NK-92 treated with Interleukin-12 subunit alpha and Interleukin-12 subunit beta, amount 100 ng/mL, for 24 hours (cell line): ENCODE results near the gene XRCC6.
A peak's percentile ranks its signal among the peaks of the same experiment; 100 is the strongest.
"Not testable (repeated sequence)": the region's sequence is repeated elsewhere in the genome, so short reads cannot be mapped to it uniquely, and the experiment has no call there.

Experiments used
- DNase-seq: peaks from one replicate; lab custom pipeline; 2025; lab: John Stamatoyannopoulos, UW

XRCC6 gene

DNA sequence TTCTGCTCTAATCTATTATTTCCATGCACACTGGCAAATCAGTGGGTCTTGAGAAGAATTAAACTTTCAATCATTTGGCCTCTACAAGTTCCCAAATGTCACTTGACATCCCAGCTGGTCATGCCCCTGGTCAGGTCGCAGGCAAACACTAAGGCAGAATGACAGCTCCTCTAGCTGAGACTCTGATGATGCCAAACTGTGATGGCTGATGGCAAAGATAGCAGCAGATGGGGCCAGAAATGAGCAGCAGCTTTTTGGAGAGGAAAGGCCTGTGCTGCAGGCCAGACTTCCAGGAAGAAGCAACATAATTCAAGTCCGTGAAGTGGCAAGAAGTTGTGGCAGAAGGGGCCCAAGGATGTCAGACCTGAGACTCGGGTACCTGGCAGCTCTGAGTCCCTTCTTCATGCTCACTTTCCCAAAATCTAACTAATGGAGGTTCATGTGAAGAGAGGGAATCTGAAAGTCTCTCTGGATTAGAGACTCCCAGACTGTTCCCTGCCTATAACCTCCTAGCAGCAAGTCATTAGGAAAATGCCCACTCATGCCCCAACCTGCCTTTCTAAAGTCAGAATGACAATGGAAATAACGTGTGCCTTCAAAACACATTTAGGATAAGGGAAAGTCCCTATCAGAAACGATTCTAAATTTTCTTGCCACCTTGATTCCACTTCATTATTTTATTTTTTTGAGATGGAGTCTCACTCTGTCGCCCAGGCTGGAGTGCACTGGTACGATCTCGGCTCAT, 22.0 kb upstream of the XRCC6 start:
- no peak for DNase-seq

DNA sequence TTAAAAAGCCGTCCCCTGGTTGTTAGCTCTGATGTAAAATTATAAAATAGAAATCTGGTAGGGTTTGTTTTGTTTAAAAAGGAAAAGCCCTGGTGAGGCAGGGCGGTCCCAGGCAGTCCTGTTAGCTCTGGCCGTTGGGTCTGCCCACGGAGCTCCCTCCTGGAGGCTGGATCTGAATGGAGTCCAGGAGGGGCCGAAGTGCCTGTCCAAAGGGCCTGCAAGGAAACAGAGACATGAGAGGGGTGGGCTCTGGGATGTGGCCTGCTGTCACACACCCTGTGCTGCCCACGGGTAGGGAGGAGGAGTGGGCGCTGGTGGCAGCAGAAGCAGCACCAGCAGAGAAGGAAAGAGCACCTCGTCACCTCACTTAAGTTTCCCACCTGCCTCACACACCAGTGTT, 20.1 kb upstream of the XRCC6 start:
- no peak for DNase-seq

DNA sequence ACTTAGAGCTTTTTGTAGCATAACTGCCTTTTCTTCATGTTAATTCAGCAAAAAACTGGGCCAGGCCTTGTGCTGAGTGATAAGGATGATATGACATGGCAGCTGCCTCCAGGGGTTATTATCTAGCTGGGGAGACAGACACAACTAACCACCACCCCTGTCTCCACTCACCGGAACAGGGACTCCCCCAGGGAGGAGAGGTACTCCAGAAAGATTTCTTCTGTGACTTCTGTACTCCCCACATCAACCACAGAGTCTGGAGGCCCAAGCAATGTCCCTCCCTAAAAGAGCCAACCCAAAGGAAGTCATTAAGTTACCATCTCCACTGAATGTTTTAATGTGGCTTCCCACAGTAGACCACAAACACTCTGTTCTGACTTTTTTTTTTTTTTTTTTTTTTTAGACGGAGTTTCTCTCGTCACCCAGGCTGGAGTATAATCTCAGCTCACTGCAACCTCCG, 17.2 kb upstream of the XRCC6 start:
- no peak for DNase-seq

DNA sequence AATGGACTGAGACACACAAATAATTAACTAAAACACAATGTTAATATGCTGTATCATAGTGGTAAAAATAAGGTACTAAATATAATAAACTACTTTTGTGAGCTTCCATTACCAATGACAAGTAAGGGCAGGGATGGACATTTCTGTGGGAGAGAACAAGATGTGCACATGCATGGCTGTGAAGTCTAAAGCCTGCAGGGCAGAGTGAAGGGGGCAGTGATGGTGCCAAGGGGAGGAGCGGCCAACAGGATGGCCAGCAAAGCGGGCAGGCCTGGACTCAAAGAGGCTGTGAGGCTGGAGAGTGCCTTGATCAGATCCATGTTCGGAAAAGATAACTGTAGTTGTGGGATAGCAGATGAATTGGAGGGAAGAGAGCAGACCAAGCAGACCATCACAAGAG, 12.7 kb upstream of the XRCC6 start:
- DNase-seq: no peak

DNA sequence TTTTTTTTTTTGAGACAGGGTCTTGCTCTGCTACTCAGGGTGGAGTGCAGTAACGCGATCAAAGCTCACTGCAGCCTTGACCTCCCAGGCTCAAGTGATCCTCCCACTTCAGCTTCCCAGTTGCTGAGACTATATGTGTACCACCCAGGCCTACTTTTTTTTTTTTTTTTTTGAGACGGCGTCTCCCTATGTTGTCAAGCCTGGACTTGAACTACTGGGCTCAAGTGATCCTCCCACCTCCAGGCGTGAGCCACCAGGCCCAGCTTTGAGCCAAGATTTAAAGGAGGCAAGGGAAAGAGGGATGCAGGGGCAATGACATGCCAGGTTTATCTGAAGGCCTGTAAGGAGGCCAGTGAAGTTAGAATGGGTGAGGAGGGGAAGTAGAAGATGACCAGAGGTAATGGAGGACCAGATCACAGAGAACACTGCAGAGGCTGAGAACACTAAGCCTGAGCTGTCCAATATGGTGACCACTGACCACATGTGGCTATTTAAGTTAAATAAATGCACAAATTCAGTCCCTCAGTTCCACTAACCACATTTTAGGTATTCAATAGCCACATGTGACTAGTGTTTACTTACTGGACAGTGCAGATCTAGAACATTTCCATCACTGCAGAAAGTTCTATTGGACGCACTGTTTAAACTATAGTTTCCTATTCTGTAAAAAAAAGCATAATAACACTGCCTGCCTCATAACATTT, 8.3 kb upstream of the XRCC6 start:
- DNase-seq: no peak

DNA sequence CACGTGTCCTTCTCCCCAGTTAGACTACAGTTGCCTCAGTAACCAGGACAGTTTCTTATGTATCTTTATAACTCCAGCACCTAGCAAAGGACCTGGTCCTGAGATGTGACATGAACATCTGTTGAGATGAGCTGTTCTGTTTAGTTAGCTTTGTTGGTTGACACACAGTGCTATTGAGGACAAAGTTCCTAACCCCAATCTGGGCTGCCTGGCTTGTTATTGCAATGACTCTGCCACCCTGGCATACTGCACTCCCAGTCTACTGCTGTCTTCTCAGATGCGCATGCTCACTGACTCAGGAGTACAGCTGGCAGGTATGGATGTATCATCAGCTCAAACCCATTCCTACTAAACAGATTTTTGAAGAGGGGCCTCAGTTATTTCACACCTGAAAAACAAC, 7.6 kb upstream of the XRCC6 start:
- DNase-seq: no peak

DNA sequence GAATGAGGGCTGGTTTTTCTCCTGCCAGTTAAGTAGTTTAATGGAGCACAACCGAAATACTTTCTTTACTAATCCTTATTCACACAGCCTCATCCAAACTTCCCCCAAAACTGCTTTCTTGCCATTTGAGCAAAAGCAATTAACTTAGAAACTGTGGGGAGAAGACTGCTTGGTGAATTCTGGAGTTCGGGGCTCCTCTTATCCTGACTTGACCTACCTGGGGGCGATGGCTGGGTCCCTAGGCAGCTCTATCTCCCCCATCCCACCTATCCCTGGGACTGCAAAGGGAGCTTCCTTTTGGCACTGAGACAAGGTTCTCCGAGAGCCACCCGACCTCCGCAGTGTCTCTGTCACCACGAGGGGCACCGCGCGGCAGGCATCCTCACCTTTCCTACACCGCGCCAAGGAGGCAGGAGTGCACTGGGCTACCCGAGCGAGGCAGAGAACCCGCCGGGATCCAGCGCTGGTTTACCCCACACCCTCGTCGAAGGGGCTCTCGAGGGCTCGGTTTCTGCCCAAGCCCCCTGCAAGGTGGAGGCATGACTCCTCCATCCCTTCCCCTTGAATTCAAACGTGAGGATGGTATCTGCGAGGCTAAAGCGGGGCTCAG, 1.0 kb upstream of the XRCC6 start:
- DNase-seq: peak; percentile 24

DNA sequence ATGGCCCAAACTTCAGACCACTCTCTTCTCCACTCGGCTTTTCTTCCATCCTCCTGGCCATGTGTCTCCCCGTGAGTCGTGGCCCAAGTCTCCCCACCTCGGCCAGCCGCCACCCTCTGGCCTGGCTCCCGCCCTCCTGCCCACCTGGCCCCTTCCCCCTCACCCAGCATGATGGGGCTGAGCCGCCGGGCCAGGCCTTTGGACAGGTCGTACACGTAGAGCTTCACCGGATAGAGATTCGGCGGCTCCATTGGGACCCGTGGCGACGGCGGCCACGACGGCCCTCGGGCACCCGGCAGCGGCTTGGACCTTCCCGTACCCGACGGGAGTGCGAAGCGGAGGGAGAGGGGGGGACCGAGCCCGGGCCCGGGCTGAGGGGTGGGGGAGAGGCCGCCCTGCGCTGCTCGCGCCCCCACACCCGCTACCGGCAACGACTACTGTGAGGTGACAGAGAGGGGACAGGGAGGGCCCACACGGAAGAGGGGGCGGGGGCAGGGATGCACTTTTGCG, 451 bp upstream of the XRCC6 start, which contains the start of gene DESI1:
DESI1 (minus strand) TSS at position 455 of the 510 bp plus-strand sequence; CDS start at position 251, 204 bp downstream.
- DNase-seq: peak; percentile 44

DNA sequence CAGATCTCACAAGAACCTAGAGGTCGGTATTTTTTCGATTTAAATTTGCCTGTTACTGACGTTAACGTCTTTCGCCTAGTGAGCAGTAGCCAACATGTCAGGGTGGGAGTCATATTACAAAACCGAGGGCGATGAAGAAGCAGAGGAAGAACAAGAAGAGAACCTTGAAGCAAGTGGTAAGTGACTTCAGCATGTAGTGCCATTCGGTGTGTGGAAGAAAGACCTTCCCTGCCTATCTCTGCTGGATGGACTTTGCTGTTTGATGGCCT, 750 bp downstream of the XRCC6 start:
- DNase-seq: no peak

DNA sequence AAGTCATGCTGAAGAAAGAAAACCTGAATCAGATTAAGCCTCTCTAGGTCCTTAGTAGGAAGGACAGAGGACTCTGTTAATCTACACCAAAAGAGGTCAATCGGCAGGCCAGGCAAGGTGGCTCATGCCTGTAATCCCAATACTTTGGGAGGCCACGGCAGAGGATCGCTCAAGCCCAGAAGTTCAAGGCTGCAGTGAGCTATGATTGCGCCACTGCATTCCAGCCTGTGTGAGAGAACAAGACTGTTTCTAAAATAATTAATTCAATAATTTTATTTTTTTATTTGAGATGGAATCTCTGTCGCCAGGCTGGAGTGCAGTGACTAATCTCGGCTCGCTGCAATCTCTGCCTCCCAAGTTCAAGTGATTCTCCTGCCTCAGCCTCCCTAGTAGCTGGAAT, 4.5 kb downstream of the XRCC6 start:
- DNase-seq: no peak

DNA sequence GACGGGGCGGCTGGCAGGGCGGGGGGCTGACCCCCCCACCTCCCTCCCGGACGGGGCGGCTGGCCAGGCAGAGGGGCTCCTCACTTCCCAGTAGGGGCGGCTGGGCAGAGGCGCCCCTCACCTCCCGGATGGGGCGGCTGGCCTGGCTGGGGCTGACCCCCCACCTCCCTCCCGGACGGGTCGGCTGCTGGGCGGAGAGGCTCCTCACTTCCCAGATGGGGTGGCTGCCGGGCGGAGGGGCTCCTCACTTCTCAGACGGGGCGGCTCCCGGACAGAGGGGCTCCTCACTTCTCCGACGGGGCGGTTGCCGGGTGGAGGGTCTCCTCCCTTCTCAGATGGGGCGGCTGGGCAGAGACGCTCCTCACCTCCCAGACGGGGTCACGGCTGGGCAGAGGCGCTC, 10.0 kb downstream of the XRCC6 start:
- not testable (repeated sequence) for DNase-seq

DNA sequence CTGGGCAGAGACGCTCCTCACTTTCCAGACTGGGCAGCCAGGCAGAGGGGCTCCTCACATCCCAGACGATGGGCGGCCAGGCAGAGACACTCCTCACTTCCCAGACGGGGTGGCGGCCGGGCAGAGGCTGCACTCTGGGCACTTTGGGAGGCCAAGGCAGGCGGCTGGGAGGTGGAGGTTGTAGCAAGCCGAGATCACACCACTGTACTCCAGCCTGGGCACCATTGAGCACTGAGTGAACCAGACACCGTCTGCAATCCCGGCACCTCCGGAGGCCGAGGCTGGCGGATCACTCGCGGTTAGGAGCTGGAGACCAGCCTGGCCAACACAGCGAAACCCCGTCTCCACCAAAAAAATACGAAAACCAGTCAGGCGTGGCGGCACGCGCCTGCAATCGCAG, 10.5 kb downstream of the XRCC6 start:
- not testable (repeated sequence) for DNase-seq

DNA sequence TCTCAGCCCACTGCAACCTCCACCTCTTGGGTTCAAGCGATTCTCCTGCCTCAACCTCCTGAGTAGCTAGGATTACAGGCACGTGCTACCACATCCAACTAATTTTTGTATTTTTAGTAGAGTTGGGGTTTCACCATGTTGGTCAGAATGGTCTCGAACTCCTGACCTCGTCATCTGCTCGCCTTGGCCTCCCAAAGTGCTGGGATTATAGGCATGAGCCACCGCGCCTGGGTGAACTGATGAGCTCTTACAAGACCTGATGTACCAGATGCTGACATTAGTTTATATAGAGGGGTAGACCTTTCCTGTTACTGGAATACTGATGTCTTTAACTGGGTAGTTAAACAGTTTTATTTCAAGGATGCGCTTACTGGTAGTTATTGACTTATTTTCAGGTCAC, 13.5 kb downstream of the XRCC6 start:
- DNase-seq: not testable (repeated sequence)

DNA sequence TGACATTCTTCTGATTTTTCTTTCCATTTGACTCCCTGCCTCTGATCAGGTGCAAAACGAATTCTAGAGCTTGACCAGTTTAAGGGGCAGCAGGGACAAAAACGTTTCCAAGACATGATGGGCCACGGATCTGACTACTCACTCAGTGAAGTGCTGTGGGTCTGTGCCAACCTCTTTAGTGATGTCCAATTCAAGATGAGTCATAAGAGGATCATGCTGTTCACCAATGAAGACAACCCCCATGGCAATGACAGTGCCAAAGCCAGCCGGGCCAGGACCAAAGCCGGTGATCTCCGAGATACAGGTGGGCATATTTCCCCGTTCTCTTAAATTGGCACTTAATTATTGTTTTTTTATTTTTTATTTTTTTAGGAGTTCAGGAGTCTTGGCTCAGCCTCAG, 15.4 kb downstream of the XRCC6 start:
- DNase-seq: no peak

DNA sequence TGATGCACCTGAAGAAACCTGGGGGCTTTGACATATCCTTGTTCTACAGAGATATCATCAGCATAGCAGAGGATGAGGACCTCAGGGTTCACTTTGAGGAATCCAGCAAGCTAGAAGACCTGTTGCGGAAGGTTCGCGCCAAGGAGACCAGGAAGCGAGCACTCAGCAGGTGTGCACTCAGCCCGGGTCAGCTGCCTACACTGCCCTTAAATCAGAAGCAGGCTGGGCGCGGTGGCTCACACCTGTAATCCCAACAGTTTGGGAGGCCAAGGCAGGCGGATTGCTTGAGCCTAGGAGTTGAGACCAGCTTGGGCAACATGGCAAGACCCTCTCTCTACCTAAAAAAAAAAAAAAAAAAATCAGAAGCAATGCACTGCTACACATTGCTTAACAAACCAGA, 16.5 kb downstream of the XRCC6 start:
- DNase-seq: not testable (repeated sequence)

DNA sequence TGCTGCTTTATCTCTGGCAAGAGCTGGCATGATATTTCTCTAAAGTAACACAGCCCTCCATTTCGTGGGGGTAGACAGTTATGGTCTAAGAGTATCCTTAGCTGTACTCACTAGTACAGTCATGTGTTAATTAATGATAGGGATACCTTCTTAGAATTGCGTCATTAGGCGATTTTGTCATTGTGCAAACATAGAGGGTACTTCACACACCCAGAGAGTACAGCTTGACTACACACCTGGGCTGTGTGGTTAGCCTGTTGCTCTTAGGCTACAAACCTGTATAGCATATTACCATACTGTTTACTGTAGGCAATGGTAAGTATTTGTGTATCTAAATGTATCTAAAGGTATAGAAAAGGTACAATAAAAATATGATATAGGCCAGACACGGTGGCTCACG, 17.0 kb downstream of the XRCC6 start:
- DNase-seq: no peak

DNA sequence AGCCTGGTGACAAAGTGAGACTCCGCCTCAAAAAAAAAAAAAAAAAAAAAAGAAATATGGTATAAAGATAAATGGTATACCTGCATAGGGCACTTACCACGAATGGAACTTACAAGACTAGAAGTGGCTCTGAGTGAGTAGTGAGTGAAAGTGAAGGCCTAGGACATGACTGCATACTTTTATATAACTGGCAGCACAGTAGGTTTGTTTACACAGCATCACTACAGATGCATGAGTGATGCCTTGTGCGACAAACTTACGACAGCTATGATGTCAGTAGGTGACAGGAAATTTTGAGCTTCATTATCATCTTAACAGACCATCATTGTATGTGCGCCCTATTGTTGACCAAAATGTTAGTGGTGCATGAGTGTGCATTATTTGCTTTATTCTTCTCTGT, 17.7 kb downstream of the XRCC6 start:
- DNase-seq: no peak

DNA sequence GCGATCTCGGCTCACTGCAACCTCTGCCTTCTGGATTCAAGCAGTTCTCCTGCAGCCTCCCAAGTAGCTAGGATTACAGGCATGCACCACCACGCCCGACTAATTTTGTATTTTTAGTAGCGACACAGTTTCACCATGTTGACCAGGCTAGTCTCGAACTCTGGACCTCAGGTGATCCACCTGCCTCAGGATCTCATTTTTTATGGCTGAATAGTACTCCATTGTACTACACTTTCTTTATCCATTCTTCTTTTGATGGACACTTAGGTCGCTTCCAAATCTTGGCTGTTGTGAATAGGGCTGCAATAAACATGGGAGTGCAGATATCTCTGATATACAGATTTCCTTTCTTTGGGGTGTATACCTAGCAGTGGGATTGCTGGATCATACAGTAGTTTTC, 20.8 kb downstream of the XRCC6 start:
- DNase-seq: no peak

DNA sequence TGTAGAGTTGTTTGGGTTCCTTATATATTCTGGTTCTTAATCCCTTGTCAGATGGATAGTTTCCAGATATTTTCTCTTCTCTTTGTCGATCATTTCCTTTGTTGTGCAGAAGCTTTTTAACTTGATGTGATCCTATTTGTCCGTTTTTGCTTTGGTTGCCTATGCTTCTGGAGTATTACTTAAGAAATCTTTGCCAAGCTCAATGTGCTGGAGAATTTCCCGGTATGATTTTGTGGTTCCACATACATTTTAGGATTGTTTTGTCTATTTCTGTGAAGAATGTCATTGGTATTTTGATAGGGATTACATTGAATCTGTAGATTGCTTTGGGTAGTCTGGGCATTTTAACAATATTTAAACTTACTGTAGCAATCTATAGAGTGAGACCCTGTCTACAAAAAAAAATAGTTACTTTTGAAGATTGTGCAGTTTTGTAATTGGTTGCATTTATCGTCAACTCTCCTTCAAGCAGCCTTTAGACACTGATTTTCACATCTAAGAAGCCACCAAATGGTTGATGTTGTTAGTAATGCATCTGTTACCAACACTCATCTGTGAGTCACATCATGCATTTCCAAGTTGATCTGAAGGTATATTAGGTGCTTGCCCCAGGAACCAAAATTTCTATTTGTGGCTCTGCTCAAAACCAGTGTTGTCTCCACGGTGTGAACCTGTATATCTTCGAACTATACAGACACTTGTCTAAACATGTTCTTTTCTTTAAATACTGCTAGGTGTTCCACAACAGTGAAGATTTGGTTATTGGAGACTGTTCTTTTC, 21.4 kb downstream of the XRCC6 start:
- DNase-seq: no peak

DNA sequence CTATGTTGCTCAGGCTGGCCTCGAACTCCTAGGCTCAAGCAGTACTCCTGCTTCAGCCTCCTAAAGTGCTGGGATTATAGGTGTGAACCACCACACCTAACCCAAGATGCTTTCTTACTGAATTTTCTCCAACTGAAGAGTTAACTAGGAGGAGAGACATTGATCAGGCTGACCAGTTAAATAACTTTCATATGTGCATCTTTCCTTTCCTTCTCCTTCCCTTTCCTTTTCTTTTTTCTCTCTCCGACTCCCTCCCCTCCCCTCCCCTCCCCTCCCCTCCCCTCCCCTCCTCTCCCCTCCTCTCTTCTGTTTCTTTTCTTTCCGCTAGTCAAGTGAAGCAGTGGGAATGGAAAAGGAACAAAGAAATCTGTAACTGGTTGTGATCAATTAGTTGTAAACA, 26.7 kb downstream of the XRCC6 start:
- no peak for DNase-seq

DNA sequence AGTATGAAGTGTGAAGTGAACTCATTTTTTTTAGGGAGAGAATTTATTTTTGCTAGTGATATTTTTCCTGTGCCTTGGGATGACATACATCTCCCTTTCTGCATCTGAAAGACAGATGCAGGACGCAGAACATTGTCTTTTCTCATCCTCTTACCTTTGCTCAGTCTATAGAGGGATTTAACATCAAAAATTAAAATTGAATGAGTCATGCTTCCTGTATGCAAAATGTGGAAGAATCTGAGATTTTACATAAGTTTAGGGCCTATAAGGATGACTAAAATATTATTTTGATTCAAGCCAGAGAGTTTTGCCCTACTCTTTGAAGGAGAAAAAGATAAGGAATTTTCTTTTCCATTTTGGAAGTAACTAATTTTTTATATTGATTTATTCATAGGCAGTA, 27.3 kb downstream of the XRCC6 start:
- DNase-seq: no peak

DNA sequence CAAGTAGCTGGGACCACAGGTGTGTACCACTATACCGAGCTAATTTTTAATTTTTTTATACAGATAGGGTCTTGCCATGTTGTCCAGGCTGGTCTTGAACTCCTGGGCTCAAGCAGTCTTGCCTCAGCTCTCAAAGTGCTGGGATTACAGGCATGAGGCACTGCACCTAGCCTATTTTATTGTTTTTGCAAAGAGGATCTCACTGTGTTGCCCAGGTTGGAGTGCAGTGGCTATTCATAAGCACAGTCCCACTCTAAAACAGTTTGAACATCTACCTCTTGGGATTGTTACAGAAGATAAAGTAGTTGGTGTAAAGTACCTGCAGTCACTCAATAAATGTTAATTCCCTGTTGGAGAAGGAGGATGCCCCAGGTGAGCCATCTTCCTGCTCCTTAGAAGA, 29.1 kb downstream of the XRCC6 start:
- DNase-seq: no peak
